Prostate gland (tissue), 2 donors: ENCODE results near the gene PAK1.

Experiments
- POLR2A ChIP-seq: fragments of 450-650 bp; IDR thresholded peaks from one replicate; pipeline ENCODE4 v1.6.1; 2016; ENCODE audit warnings: antibody characterized with exemption, mild to moderate bottlenecking
- POLR2AphosphoS5 ChIP-seq: sonication (generic); formaldehyde crosslinking; IDR thresholded peaks from one replicate; pipeline ENCODE4 v1.6.1; 2017; ENCODE audit warnings: antibody characterized with exemption
- TF ChIP-seq, protein P1 (sequence below), 4 experiments: fragments of 200-600 bp in 2 of 4; fragments of 450-650 bp in 2 of 4; sonication (generic) in 2 of 4; IDR thresholded peaks; 1 replicate in 3 of 4; 2 replicates in 1 of 4; pipeline ENCODE4 v1.5.1; 2016 to 2019; ENCODE audit warnings: antibody characterized with exemption in 4 of 4, mild to moderate bottlenecking in 2 of 4, moderate library complexity in 2 of 4

- TF ChIP-seq, protein P1, sequence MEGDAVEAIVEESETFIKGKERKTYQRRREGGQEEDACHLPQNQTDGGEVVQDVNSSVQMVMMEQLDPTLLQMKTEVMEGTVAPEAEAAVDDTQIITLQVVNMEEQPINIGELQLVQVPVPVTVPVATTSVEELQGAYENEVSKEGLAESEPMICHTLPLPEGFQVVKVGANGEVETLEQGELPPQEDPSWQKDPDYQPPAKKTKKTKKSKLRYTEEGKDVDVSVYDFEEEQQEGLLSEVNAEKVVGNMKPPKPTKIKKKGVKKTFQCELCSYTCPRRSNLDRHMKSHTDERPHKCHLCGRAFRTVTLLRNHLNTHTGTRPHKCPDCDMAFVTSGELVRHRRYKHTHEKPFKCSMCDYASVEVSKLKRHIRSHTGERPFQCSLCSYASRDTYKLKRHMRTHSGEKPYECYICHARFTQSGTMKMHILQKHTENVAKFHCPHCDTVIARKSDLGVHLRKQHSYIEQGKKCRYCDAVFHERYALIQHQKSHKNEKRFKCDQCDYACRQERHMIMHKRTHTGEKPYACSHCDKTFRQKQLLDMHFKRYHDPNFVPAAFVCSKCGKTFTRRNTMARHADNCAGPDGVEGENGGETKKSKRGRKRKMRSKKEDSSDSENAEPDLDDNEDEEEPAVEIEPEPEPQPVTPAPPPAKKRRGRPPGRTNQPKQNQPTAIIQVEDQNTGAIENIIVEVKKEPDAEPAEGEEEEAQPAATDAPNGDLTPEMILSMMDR (IDR thresholded peaks at IDR 0.05): no peak
- TF ChIP-seq POLR2AphosphoS5 (no peak), POLR2A (no peak)
Measured at GRCh38 chr11:77287136-77287535, 186.8 kb downstream of the PAK1 start.
